Measurements from ENCODE around the gene CMBL. TPM values are rescaled to one million over a fixed set of nuclear protein-coding genes. Genes with fewer than 3 reads are reported as not detected.

Gene CMBL
- polyA plus RNA-seq, 4 donors = 43.2 to 60.2 (median 46.7) TPM

DNA sequence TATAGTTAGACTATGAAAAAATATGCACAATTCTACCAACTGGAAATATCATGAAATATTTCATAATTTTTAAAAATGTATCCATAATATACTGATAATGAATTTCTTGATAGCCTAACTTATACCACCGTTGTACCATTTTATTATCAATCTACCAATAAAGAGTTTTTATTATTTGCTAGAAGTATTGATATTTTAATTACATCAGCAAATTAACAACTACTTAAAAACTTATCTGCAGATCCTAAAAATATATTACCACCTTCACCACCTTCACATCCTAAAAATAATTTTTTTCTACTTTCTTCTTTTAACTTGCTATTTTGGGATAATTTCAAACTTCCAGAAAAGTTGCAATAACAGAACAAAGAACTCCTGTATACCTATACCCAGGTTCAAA, 79.4 kb downstream of the CMBL start:
- no peak for DNase-seq (ENCODE audit: low read depth in 4 of 4, low spot score in 3 of 4)

Other genes with a start within 250 kb of the CMBL start
- gene ATPSCKMT, start 58.0 kb downstream of the CMBL start, polyA plus RNA-seq (ENCODE audit: insufficient read length in 4 of 4) = 10 to 100 TPM; 19.4 to 23.8 (median 20.5) TPM
- 100 to 1,000 TPM; 236 to 256 (median 250) TPM for gene CCT5, start 57.6 kb downstream of the CMBL start, polyA plus RNA-seq (ENCODE audit: insufficient read length in 4 of 4)
- gene MARCHF6, start 45.8 kb upstream of the CMBL start, polyA plus RNA-seq (ENCODE audit: insufficient read length in 4 of 4) = 100 to 1,000 TPM; 173 to 217 (median 208) TPM
- gene ROPN1L, start 134.0 kb upstream of the CMBL start, polyA plus RNA-seq (ENCODE audit: insufficient read length in 4 of 4) = under 1 TPM; 0.66 to 0.90 (median 0.79) TPM

All from right renal pelvis (tissue), 4 donors.